CMK (cell line): ENCODE measurements around the gene P2RY14.

Experiments used
- DNase-seq: peaks from one replicate; pipeline ENCODE4 v3.0.0-alpha.2; 2010; ENCODE audit warnings: low read depth

Gene P2RY14

DNA sequence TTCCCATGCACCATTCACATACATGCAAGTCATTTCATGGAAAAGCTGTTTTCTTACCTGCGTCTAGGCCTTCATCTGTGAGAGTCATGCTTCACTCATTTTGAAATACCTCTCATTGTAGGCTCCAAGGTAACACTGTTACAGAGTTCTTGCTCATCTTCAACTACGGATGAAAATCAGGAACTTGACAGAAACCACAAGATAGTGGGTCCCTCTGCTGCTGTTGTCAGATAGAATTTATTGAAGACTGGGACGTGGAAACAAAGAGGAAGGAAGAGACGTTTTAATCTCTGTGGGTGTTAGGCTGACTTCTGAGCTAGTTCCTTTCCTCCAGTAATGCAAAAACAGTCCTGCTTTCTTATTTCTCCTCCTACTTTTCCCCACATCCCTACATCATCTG lies at the start of gene P2RY14:
Gene P2RY14, minus strand, starts transcription at position 313 of the 400 bp plus-strand sequence. CDS start 64,226 bp downstream, outside the sequence.
- no peak for DNase-seq

DNA sequence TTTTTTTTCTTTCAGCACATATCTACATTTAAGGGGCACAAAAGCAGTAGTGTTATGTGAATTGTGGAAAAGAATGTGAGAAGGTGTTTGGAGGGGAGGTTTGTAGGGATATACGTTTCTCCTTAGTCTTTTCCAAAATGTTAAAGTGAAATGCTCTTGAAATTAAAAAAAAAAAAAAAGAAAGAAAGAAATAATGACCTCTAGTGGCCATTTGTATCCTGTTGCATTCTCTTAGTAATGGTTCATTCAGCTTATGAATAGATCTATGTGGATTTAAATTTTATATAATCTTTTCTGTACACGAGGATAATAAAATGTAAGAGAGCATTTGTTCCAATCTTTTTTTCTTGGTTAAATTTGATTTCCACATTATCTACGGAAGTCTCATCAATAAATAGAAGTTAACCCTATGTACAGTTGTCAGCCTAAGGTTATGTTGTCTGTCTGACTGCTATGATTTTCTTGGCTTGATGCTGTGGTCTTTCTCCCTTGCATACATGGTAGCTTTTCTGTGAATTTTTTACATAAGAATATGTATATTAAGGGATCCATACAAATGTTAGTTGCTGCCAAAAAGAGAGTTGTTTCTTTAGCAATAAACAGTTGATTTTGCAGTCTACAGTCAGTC lies 49.3 kb upstream of the P2RY14 start:
- DNase-seq, result no peak

DNA sequence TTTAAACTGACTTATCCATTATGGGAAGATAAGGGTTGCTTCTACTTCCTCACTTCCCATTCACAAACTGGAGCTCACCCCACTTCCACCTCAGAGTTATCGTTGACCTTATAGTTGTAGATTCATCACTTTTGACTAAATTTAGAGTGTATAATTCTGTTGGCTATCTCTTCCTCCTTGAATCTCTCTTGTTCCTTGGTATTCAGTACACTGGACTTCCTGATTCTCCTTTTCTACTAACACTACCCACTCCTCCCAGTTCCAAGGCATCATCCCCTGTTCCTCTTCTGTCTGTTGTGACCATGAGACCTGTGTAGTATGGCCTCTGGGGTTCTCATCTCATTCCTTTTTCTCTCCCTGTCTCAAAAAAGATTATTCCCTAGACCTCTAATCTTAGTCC lies 44.2 kb upstream of the P2RY14 start:
- no peak for DNase-seq

DNA sequence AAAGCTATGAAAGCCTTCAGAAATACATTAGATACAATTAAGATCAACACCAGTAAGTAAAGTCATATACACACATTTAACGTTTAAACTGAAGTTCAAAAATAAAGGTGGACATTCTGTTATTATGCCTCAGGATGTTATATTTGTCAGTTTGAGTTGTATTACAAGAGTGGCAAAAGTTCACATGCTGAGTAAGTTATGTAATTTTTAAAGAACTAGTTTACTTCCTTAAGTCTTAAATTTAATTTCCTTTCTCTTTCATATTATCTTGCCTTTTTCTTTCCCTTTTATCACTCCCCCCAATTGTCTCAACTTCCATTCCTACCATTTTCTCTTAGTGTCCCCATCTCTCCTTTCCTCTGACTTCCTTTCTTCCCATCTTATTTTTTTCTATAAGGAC lies 43.2 kb upstream of the P2RY14 start:
- DNase-seq, result no peak

DNA sequence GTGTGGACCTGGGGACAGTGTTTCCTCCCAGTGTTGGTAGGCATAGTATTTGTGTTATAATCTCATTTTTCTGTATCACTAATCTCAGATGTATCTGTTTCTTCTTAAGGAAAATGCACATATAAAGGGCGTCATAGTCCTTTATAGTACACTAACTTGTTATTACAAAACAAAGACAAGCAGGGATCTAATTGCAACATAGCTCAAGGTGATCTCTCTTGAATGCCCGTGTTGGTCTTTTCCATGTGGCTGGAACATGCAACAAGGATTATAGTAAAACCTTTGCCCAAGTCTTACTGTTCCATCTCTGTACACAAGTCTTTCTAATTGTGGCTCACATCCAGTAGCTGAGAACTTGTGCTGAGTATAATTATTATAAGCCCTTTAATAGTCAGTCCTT lies 41.8 kb upstream of the P2RY14 start:
- no peak for DNase-seq

DNA sequence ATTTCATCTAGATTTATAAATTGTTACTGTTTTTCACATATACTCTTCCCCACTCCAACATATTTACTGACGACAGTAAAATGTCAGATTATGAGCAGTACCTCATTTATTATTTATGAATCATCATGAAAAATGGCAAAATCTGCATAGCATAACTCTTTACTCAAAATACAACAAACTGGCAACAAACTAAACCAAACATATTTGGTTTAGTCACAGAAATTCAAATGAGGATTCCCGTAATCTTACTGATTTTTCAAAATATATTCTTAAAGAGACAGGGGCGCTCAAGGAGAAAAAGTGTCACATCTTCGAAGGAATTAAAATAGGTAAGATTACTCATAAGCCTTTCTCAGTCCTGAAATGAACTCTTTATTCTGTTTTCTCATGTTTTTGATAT lies 41.3 kb upstream of the P2RY14 start:
- no peak for DNase-seq

DNA sequence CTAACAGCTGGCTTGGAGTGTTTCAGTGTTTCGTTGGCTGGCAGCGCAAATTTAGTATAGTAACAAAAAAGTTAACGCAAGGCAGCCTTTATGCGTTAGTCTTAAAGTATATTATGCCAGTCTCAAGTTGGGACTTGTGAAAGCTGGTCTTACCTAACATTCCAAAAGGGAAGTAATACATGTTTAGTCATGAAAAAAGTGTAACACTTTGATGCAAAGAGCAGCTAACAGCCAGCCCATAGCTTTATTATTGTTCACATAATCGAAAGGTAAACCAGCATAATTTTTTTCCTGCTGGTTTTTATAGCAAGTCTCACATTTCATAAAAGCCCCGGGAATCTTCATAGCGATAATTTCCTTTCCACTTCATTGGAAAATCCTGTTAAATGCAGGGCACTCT lies 40.6 kb upstream of the P2RY14 start:
- no peak for DNase-seq

DNA sequence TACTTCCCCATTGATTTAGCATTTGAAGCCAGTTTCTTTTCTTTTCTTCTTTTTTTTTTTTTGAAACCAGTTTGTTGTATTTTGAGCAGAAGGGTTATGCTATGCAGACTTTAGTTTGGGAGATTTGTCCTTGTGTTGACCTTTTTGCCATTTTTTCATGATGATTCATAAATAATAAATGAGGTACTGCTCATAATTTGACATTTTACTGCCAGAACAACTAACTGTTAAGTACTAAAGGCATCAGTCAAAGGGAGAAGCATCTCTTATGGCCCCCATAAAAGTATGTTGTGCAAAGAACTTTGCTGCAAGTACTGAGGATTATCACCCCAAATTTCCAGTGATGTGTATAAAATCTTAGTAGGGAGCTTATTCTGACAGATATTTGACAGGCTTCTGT lies 40.0 kb upstream of the P2RY14 start:
- no peak for DNase-seq

DNA sequence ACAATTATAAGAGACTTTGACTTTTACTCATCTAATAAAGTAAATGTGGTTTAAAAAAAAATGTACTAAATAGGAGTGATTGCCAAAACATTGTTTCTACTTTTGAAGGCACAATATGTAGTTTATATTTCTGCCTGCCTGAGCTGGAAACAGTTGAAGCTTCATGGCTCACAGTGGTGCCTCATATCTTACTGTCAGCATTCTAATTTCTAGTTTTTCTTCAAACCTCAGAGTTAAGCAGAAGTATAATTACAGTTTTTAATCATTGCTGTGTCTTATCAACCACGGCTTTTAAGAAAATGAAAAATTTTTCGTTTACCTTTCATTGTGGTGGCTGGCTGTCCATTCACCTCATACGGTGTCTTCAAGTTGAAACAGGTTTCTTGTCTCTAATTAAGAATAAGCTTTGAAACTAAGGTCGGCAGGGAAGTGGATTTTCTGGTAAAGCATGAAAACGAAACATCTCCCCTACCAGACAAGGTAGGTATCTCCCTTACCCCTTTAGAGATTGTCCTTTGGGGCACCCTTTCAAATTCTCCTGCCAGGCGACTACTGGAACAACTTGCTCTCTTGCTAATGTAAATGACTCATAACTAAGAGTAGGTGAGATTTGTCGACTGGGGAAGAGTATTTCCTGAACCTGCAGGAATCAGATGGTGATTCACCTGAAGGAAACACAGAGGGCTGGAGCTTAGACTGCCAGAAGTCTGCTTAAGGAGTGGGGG lies 38.1 kb upstream of the P2RY14 start, which contains the start of gene GPR87:
Gene GPR87, minus strand, starts transcription at position 554 of the 725 bp plus-strand sequence. CDS start 16,720 bp downstream, outside the sequence.
- DNase-seq, result no peak

DNA sequence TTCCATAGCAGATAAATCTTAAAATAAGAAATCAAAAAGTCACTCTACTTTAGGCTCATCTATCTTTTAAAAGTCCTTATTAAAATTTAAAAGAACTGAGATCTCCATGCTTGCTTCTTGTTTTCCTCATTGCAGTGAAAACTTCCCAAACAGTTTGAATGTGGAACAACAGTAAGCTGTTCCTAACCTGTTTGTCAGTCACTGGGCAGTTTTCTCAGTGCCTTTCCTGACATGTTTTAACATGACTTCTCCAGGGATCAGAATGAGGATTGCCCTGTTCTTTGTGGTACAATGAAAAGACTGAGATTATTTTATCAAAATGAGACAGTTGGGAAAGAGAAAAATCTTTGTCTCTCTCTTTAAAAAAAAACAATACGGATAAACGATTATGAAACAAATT lies 37.5 kb upstream of the P2RY14 start:
- no peak for DNase-seq

DNA sequence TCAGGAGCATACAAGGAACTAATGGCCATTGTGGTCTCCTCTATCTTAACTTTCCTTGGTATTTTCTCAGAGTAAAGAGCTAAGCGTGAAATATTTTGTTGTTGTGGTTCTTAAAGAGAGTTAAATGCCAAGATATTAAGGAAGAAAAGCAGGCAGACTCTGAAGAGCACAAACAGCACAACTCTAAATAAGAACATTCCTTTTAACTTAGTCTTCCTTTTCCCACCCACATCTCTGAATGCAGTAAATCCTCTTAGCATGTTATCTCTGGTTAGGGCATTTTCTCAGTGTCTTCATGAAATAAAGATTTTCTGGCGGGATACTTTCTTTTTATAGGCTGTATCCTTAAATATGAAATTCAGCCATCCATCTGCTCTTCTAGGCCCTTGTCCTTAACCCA lies 36.8 kb upstream of the P2RY14 start:
- no peak for DNase-seq

DNA sequence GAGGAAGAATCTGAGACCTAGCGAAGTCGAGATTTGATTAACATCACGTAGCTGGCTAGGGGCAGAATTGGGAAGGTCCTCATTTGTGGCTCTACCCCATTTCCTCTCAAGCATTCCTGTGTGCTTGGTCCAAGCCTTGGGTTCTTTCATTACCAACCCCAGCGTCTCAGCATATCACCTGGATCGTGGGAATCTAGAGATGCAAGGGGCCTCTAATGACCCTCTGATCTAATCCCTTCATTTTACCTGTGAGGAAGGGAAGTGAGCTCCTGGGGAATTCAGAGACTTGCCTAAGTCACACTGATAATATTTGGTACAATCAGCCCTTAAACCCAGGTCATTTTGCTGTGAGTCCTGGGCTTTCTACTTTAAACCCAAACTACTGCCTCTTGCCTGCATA lies 36.3 kb upstream of the P2RY14 start:
- no peak for DNase-seq

DNA sequence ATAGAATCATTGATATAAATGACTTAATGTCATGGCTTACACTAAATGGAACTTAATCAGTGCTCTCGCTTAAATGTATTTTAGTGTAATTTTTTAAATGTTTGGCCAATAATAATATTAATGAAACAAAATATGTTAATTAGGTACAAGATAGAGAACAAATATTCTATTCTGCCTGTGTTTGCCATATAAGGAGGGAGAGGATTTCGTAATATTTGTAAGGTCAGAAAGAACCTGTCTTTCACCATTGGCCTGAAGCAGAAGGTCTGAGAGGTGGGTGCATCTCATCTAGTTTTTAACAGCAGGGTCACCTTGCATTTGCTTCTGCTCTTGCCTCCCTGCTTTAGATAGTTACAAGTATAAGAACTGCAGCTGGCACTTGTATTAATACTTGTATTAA lies 35.8 kb upstream of the P2RY14 start:
- DNase-seq, result no peak

DNA sequence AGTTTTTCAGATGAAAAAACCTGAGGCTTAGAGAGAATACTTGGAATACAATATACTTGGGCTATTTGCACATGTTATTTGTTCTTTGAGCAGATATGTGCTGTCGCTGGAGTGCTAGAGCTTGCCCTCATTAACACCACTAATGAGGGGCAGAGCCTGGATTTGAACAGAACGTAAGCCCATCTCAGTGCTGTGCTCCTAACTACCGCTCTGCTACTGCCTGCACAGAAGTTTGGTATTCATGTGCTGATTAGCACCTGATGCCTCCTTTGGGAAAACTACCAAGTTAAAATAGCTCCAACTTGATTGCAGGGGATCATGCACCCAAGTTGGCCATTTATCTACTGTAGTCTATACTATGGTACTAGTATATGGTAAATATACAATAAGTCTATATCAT lies 34.6 kb upstream of the P2RY14 start:
- no peak for DNase-seq

DNA sequence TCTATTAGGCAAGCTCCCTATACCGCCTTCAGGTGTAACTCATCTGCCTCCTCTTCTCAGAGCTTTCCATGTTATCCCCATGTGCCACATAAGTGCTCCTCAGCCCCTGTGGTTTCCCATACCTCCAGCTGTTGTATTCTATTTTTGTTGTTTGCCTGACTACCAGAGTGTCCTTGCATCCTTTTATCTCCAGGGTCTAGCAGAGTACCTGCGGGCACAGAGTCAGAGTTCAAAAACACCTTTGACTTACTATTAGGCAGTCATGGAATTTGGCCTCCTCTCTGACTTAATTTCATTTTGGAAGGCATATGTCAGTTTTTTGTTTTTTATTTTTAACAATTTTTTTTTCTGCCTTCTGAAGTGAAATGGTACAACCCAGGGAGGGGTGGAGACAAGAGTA lies 31.2 kb upstream of the P2RY14 start:
- no peak for DNase-seq

DNA sequence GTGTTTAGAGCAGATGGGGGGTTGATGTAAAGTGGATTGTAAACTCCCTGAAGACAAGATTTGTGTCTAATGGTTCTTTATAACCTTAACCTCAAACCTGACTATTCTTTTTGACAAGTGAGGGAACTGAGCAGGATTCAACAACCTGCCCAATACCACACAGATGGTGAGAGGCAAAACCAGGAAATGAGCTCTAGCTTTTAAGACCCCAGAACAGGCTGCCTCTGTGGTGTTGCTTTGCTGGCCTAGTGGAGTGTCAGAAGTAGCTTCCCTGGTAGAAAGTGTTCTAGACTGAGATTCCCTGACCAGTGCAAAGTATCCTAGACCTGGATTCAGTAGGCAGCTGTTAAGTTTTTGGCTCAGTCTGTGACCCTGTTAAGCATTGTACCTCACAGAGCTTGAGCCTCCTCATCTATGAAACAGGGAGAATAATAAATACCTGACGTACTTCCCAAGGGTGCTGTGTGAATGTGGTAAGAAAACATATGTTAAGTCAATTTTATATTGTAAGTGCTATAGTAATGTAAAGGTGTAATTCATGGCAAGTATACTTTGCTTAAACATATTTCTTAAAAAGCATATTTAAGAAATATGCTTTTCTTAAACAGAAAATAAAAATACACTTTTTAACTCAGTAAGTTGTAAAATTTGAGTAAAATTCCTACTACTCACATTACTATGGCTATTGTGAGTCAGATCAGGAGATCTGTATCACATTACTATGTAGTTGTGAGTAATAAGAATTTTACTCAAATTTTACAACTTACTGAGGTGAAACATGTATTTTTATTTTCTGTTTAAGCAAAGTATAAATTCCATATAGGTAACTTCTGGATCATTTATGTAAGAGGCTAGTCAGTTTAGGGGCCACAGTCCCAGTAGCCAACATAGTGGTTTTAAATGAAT lies 29.5 kb upstream of the P2RY14 start:
- no peak for DNase-seq

DNA sequence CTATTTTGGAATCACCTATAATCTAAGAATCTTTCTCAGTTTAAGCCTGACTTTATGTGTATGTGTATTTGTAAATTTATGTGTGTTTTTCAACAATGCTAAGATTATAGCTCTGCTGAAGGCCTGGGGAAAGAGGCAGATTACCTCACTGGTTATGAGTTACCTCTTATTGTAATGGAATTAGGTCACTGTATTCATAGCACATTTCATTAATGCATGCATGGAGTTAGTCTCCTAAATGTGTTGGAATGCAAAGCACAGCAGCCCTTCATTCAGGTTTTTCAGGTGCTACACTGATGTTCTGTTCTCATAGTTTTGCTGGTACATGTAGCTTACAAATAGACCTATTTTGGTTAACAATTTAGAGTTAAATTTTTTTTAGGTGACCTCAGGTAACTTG lies 28.8 kb upstream of the P2RY14 start:
- no peak for DNase-seq

DNA sequence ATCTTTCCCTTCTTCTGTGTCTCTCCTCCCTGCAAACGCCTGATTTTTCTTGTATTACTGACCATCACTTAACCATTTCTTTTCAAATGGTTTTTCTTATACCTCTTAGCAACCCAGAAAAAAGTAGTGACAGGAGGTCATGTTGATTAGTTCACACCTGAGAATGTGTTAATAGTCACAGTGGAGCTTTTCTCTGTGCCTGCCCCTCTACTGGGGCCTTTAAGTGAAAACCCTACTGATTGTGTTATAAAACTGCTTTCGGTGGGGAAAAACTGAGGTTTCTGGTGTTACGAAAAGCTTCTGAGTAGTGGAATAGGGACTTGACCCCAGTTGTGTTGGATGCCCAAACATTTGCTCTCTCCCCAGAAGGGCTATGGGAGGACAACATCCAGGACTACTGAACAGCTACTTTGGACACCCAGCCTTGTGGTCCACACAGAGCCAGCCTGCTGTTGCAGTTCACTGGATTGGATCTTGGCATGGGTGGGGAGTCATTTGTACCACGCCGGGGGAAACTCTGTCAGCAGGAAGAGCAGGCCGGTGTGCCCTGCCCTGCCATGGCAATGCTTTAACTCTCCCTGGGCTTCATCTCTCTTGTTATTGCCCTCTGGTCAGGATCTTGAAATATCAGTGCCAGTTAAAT lies 27.9 kb upstream of the P2RY14 start:
- DNase-seq, result no peak

DNA sequence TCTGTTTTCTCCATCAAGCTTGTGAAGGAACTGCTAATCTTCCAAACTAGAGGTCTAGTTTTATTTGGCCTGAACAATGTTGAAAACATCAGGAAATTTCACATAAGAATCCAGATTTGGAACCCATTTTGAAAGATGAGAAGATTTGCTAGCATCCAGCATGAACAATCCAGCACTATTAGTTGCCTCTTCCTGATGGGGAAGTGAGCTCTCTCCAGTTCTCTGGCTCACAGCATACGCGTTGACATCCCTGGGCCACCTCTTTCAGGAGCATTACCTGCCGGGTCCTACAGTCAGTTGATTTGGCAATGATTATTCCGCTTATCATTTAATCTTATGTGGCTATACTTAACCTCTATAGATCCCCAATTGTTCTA lies 27.4 kb upstream of the P2RY14 start:
- no peak for DNase-seq

DNA sequence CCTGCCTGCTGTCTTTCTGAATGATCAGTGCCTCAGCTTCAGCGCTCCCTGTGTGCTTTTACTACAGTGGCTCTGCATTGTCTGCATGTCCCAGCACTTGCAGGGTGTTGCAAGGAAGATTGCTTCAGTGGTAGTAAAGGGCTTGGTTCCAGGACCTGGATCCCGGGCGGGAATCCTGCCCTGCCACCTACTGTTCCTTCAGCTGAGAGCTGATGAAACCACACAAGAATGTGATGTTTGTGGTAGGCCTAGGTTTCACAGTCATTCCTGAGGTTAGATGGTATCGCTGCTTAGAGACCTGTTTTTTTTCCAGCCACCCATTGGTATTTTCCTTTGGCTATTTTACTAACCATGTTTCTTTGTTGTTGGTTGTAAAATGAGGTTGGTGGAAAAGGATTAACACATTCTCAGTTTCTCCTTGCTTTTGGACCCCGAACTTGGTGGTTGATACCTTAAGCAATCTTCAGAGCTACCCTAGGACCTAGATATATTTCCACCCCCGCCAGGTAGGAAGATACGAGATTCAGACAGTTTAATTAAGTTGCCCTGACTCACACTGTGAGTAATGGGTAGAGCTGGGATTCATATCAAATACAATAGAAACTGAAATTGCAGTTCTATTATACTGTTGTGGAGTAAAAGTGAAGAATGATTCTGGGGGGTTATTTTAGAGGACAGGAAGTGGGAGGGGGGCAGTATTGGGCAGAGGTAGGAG lies 26.9 kb upstream of the P2RY14 start:
- DNase-seq, result no peak

DNA sequence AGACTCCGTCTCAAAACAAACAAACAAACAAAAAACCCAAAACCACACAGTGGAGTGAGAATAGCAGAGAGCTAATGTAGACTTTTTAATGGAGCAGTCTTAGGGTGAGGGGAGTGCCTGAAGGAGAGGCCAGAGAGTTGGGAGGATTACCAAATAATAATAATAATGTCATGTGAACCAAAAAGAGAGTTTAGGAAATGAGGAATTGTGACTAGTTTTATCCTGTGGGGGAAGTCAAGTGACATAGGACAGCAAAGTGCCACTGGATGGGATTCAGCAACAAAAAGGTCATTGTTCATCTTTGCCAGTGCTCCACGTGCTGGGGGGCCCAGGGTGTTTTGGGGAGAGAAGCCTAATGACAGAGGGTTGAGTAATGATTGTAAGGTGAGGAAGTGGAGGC lies 25.4 kb upstream of the P2RY14 start:
- DNase-seq, result no peak

DNA sequence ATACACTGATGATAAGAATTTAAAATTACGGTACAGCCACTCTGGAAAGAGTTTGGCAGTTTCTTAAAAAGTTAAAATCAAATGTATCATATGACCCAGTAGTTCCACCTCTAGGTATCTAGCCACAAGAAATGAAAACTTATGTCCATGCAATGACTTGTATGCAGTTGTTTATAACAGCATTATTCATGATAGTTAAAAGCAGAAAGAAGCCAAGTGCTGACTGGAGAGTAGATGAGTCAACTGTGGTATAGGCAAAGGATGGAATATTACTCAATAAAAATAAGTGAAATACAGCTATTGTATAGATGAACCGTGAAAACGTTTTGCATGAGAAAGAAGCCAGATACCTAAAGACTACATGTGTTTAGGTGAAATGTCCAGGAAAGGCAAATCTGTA lies 23.4 kb upstream of the P2RY14 start:
- DNase-seq, result no peak
